Measurements from ENCODE around the gene ATAD5.

GRCh38 chr17:30942308-30943079 is 110.7 kb downstream of the ATAD5 start:
- no peak for TF ChIP-seq CTCF (IDR thresholded peaks at IDR 0.05; ENCODE audit: low read depth, low read length)
- TF ChIP-seq POLR2A (IDR thresholded peaks at IDR 0.05; ENCODE audit: extremely low read depth, insufficient read length) = no peak

Measured in NB4 (cell line).